Measurements from ENCODE around the gene FEZF2. TPM values are rescaled to one million over a fixed set of nuclear protein-coding genes. Genes with fewer than 3 reads are reported as not detected.

The FEZF2 gene
- total and polyA plus RNA-seq, 9 of the 15 experiments (the other 6 are each of a cell fraction or from before 2014, with no cell fraction given): not detected

- TF ChIP-seq, protein P1, sequence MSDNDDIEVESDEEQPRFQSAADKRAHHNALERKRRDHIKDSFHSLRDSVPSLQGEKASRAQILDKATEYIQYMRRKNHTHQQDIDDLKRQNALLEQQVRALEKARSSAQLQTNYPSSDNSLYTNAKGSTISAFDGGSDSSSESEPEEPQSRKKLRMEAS (CRISPR knock-in tag; IDR thresholded peaks at IDR 0.05): no peak
- TF ChIP-seq GABPB1 (CRISPR knock-in tag; IDR thresholded peaks at IDR 0.05): no peak
- no peak for TF ChIP-seq POLR2AphosphoS5 (IDR thresholded peaks at IDR 0.05; ENCODE audit: control insufficient read depth, insufficient read depth, low read depth, low read length)
- TF ChIP-seq HMG20B (CRISPR knock-in tag; IDR thresholded peaks at IDR 0.05): no peak
- no peak for TF ChIP-seq ELF2 (CRISPR knock-in tag; IDR thresholded peaks at IDR 0.05)
- TF ChIP-seq ETS1 (conservative IDR thresholded peaks at IDR 0.05; ENCODE audit: control insufficient read depth, low read depth, low read length): no peak
- no peak for TF ChIP-seq EP300 (IDR thresholded peaks at IDR 0.05; ENCODE audit: low read length)
Observed at GRCh38 chr3:62335196-62335595, 38.2 kb downstream of the FEZF2 start (continued).

DNA sequence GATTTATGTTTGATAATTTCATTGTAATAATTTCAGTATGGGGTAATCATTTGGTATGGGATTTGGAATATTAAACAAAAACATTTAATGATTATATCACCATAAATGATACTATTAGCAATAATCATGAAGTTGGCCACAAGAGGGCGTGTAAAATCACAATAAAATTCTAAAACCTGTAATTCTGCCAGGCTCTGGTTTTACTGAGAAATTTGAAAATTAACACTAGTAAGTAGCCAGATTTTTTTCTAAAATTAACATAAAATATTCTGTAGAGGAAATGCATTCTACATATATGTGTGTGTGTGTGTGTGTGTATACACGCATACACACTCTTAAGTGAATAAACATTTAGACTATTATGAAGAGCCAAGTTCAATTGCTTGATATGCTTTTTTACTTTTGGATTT, 40.5 kb downstream of the FEZF2 start:
- DNase-seq (ENCODE audit: extremely low read depth in 1 of 4, low spot score in 3 of 4) (peak in 1 of 4 experiments; percentile 6), ATAC-seq (no peak), FAIRE-seq (no peak)
- Histone ChIP-seq H3K79me2 (ENCODE audit: control insufficient read depth, insufficient read depth, low read length) (no peaks in the 10 kb centered on the region), H3K4me2 (ENCODE audit: insufficient read depth, low read length) (no peak overlapping the region), H3K27ac (ENCODE audit: extremely low read depth, low read depth, low read length) (no peak overlapping the region), H3K27me3 (ENCODE audit: control insufficient read depth in 2 of 2, insufficient read depth in 2 of 2, low read length in 2 of 2) (no peaks in the 10 kb centered on the region), H3K9ac (ENCODE audit: insufficient read depth in 1 of 2, low read depth in 2 of 2, low read length in 2 of 2) (no peak overlapping the region), H4K20me1 (replicated peaks; ENCODE audit: control insufficient read depth, insufficient read depth, low read length) (no peaks in the 10 kb centered on the region), H3K4me1 (replicated peaks in 1 of 2; ENCODE audit: control insufficient read depth in 2 of 2, insufficient read depth in 2 of 2, low read length in 2 of 2) (no peaks in the 10 kb centered on the region), H3K9me3 (replicated peaks; ENCODE audit: control insufficient read depth, insufficient read depth, low read depth, low read length) (no peaks in the 10 kb centered on the region), H3K36me3 (ENCODE audit: control insufficient read depth, insufficient read depth, low read length) (no peaks in the 10 kb centered on the region), H3K9me1 (ENCODE audit: control insufficient read depth, insufficient read depth, low read length) (no peaks in the 10 kb centered on the region), H3K4me3 (no peak overlapping the region), H2AFZ (ENCODE audit: low read depth, low read length) (no peak overlapping the region)
- POLR2A ChIA-PET: interaction anchor here (1.0 kb wide), 1 partner anchor 86 kb away, joined by 3 read pairs; no protein-coding TSS in a partner anchor
- intact Hi-C loops (cut with micrococcal nuclease): loop anchor here (2.0 kb wide), 1 partner anchor 226 kb away; no protein-coding TSS in a partner anchor
- BruUV-seq (replicated peaks): no TSS peak
- CTCF ChIA-PET (ENCODE audit: low intra/inter-chr PET ratio): interaction anchor here (0.6 kb wide), 1 partner anchor 227 kb away, joined by 3 read pairs; no protein-coding TSS in a partner anchor
- WGBS (ENCODE audit: insufficient coverage, low coverage, missing lambda C conversion rate): 0% methylated on average over 2 of the region's 2 CpGs
- in situ Hi-C loops (cut with MboI): loop anchor here (10.0 kb wide), 1 partner anchor 222 kb away; no protein-coding TSS in a partner anchor
- no peak for TF ChIP-seq CBFB (CRISPR knock-in tag; IDR thresholded peaks at IDR 0.05)
- peak in 1 of 2 experiments; percentile 17; a peak in 1 of 4 replicates for TF ChIP-seq RAD21 (CRISPR knock-in tag; conservative IDR thresholded peaks at IDR 0.05 in 1 of 2, IDR thresholded peaks at IDR 0.05 in 1 of 2)
- TF ChIP-seq ZNF780A (CRISPR knock-in tag; IDR thresholded peaks at IDR 0.05): no peak
- no peak for TF ChIP-seq GABPA (tag; conservative IDR thresholded peaks at IDR 0.05; ENCODE audit: low read depth)
- no peak for TF ChIP-seq CEBPB (tag; IDR thresholded peaks at IDR 0.05)
- TF ChIP-seq, protein P2, sequence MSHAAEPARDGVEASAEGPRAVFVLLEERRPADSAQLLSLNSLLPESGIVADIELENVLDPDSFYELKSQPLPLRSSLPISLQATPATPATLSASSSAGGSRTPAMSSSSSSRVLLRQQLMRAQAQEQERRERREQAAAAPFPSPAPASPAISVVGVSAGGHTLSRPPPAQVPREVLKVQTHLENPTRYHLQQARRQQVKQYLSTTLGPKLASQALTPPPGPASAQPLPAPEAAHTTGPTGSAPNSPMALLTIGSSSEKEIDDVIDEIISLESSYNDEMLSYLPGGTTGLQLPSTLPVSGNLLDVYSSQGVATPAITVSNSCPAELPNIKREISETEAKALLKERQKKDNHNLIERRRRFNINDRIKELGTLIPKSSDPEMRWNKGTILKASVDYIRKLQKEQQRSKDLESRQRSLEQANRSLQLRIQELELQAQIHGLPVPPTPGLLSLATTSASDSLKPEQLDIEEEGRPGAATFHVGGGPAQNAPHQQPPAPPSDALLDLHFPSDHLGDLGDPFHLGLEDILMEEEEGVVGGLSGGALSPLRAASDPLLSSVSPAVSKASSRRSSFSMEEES (CRISPR knock-in tag; IDR thresholded peaks at IDR 0.05): no peak
- TF ChIP-seq, protein P3, sequence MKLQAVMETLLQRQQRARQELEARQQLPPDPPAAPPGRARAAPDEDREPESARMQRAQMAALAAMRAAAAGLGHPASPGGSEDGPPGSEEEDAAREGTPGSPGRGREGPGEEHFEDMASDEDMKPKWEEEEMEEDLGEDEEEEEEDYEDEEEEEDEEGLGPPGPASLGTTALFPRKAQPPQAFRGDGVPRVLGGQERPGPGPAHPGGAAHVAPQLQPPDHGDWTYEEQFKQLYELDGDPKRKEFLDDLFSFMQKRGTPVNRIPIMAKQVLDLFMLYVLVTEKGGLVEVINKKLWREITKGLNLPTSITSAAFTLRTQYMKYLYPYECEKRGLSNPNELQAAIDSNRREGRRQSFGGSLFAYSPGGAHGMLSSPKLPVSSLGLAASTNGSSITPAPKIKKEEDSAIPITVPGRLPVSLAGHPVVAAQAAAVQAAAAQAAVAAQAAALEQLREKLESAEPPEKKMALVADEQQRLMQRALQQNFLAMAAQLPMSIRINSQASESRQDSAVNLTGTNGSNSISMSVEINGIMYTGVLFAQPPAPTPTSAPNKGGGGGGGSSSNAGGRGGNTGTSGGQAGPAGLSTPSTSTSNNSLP (IDR thresholded peaks at IDR 0.05; ENCODE audit: borderline replicate concordance, low read depth, low read length): no peak
- TF ChIP-seq DACH1 (IDR thresholded peaks at IDR 0.05; ENCODE audit: partially characterized antibody): peak; percentile 55
